NK-92 (cell line): Measurements from ENCODE around the gene SLC30A2.

Source experiments
- DNase-seq: peaks from one replicate; lab custom pipeline; 2025; ENCODE audit not compliant: unreplicated experiment; lab: John Stamatoyannopoulos, UW

The SLC30A2 gene

GRCh38 chr1:25999041-25999800 is 46.7 kb downstream of the SLC30A2 start:
- DNase-seq, result no peak

GRCh38 chr1:25997828-25998761 is 47.8 kb downstream of the SLC30A2 start, which contains the start of gene PAFAH2:
Gene PAFAH2, minus strand, starts transcription at chr1:25998063. Its CDS starts 7,247 bp downstream, at chr1:25990816.
- peak; percentile 87 for DNase-seq

GRCh38 chr1:25996966-25997827 is 48.7 kb downstream of the SLC30A2 start:
- DNase-seq, result no peak

GRCh38 chr1:25994402-25995150 is 51.3 kb downstream of the SLC30A2 start:
- no peak for DNase-seq

GRCh38 chr1:25993197-25993951 is 52.5 kb downstream of the SLC30A2 start:
- no peak for DNase-seq

- DNase-seq, result no peak
Measured at GRCh38 chr1:25992689-25993171, 53.2 kb downstream of the SLC30A2 start.

GRCh38 chr1:25991937-25992688 is 53.8 kb downstream of the SLC30A2 start:
- DNase-seq, result no peak

GRCh38 chr1:25990702-25991395 is 55.1 kb downstream of the SLC30A2 start:
- DNase-seq, result no peak

- no peak for DNase-seq
Measured at GRCh38 chr1:25990251-25990650, 55.7 kb downstream of the SLC30A2 start.

- DNase-seq, result no peak
Measured at GRCh38 chr1:25989440-25990234, 56.3 kb downstream of the SLC30A2 start.

- no peak for DNase-seq
Measured at GRCh38 chr1:25987951-25988350, 58.0 kb downstream of the SLC30A2 start.
